ENCODE measurements around the gene TMCO2.
A peak's percentile ranks its signal among the peaks of the same experiment; 100 is the strongest.

Gene TMCO2

GRCh38 chr1:40240390-40240789 lies 7.3 kb upstream of the TMCO2 start:
- H3K4me1 ChIP-seq (ENCODE audit: control insufficient read depth, insufficient read depth, low read length), result peaks cover 48% of the 10 kb centered on the region
- no peaks in the 10 kb centered on the region for H3K27me3 ChIP-seq (replicated peaks; ENCODE audit: control insufficient read depth, insufficient read depth, low read length)
- no peak overlapping the region for H3K4me3 ChIP-seq (ENCODE audit: low read length)
- H3K9ac ChIP-seq (ENCODE audit: low read length), result no peak overlapping the region
- no peak for DNase-seq (ENCODE audit: low read depth)
- peaks cover 26% of the 10 kb centered on the region for H3K36me3 ChIP-seq (ENCODE audit: control insufficient read depth, insufficient read depth, low read length, severe bottlenecking)
- H3K9me3 ChIP-seq (ENCODE audit: control insufficient read depth, low read length), result no peaks in the 10 kb centered on the region

- no peak overlapping the region for H3K4me3 ChIP-seq (ENCODE audit: low read length)
- H3K4me1 ChIP-seq (ENCODE audit: control insufficient read depth, insufficient read depth, low read length), result peaks cover 48% of the 10 kb centered on the region
- H3K27me3 ChIP-seq (replicated peaks; ENCODE audit: control insufficient read depth, insufficient read depth, low read length), result no peaks in the 10 kb centered on the region
- peaks cover 17% of the 10 kb centered on the region for H3K36me3 ChIP-seq (ENCODE audit: control insufficient read depth, insufficient read depth, low read length, severe bottlenecking)
- no peaks in the 10 kb centered on the region for H3K9me3 ChIP-seq (ENCODE audit: control insufficient read depth, low read length)
- no peak for DNase-seq (ENCODE audit: low read depth)
- no peak overlapping the region for H3K9ac ChIP-seq (ENCODE audit: low read length)
These were observed 6.4 kb upstream of the TMCO2 start for GRCh38 chr1:40241362-40241761.

GRCh38 chr1:40243351-40243750 lies 4.4 kb upstream of the TMCO2 start:
- no peaks in the 10 kb centered on the region for H3K27me3 ChIP-seq (replicated peaks; ENCODE audit: control insufficient read depth, insufficient read depth, low read length)
- H3K9ac ChIP-seq (ENCODE audit: low read length), result no peak overlapping the region
- H3K9me3 ChIP-seq (ENCODE audit: control insufficient read depth, low read length), result no peaks in the 10 kb centered on the region
- no peak overlapping the region for H3K4me3 ChIP-seq (ENCODE audit: low read length)
- no peaks in the 10 kb centered on the region for H3K36me3 ChIP-seq (ENCODE audit: control insufficient read depth, insufficient read depth, low read length, severe bottlenecking)
- peaks cover 44% of the 10 kb centered on the region for H3K4me1 ChIP-seq (ENCODE audit: control insufficient read depth, insufficient read depth, low read length)
- DNase-seq (ENCODE audit: low read depth), result no peak

GRCh38 chr1:40244138-40244744 lies 3.5 kb upstream of the TMCO2 start:
- Histone ChIP-seq H3K4me3 (ENCODE audit: low read length) (no peak overlapping the region), H3K9me3 (ENCODE audit: control insufficient read depth, low read length) (no peaks in the 10 kb centered on the region), H3K4me1 (ENCODE audit: control insufficient read depth, insufficient read depth, low read length) (peaks cover 38% of the 10 kb centered on the region), H3K27me3 (replicated peaks; ENCODE audit: control insufficient read depth, insufficient read depth, low read length) (no peaks in the 10 kb centered on the region), H3K9ac (ENCODE audit: low read length) (no peak overlapping the region), H3K36me3 (ENCODE audit: control insufficient read depth, insufficient read depth, low read length, severe bottlenecking) (no peaks in the 10 kb centered on the region)
- DNase-seq (ENCODE audit: low read depth), result no peak

GRCh38 chr1:40245686-40246085 lies 2.1 kb upstream of the TMCO2 start:
- DNase-seq (ENCODE audit: low read depth), result no peak
- Histone ChIP-seq H3K9me3 (ENCODE audit: control insufficient read depth, low read length) (no peaks in the 10 kb centered on the region), H3K27me3 (replicated peaks; ENCODE audit: control insufficient read depth, insufficient read depth, low read length) (no peaks in the 10 kb centered on the region), H3K9ac (ENCODE audit: low read length) (no peak overlapping the region), H3K4me1 (ENCODE audit: control insufficient read depth, insufficient read depth, low read length) (peaks cover 23% of the 10 kb centered on the region), H3K4me3 (ENCODE audit: low read length) (no peak overlapping the region), H3K36me3 (ENCODE audit: control insufficient read depth, insufficient read depth, low read length, severe bottlenecking) (no peaks in the 10 kb centered on the region)

- Histone ChIP-seq H3K9me3 (ENCODE audit: control insufficient read depth, low read length) (no peaks in the 10 kb centered on the region), H3K4me1 (ENCODE audit: control insufficient read depth, insufficient read depth, low read length) (peaks cover 4% of the 10 kb centered on the region), H3K4me3 (ENCODE audit: low read length) (no peak overlapping the region), H3K27me3 (replicated peaks; ENCODE audit: control insufficient read depth, insufficient read depth, low read length) (no peaks in the 10 kb centered on the region), H3K36me3 (ENCODE audit: control insufficient read depth, insufficient read depth, low read length, severe bottlenecking) (no peaks in the 10 kb centered on the region), H3K9ac (ENCODE audit: low read length) (no peak overlapping the region)
- no peak for DNase-seq (ENCODE audit: low read depth)
These were observed 675 bp downstream of the TMCO2 start for GRCh38 chr1:40248412-40248811.

- Histone ChIP-seq H3K4me3 (ENCODE audit: low read length) (no peak overlapping the region), H3K36me3 (ENCODE audit: control insufficient read depth, insufficient read depth, low read length, severe bottlenecking) (no peaks in the 10 kb centered on the region), H3K4me1 (ENCODE audit: control insufficient read depth, insufficient read depth, low read length) (peaks cover 5% of the 10 kb centered on the region), H3K27me3 (replicated peaks; ENCODE audit: control insufficient read depth, insufficient read depth, low read length) (no peaks in the 10 kb centered on the region), H3K9me3 (ENCODE audit: control insufficient read depth, low read length) (no peaks in the 10 kb centered on the region), H3K9ac (ENCODE audit: low read length) (no peak overlapping the region)
- DNase-seq (ENCODE audit: low read depth), result no peak
These were observed 3.7 kb downstream of the TMCO2 start for GRCh38 chr1:40251456-40251855.

GRCh38 chr1:40252601-40253000 lies 4.9 kb downstream of the TMCO2 start:
- H3K9ac ChIP-seq (ENCODE audit: low read length), result no peak overlapping the region
- H3K9me3 ChIP-seq (ENCODE audit: control insufficient read depth, low read length), result no peaks in the 10 kb centered on the region
- H3K4me3 ChIP-seq (ENCODE audit: low read length), result no peak overlapping the region
- H3K27me3 ChIP-seq (replicated peaks; ENCODE audit: control insufficient read depth, insufficient read depth, low read length), result no peaks in the 10 kb centered on the region
- peaks cover 9% of the 10 kb centered on the region for H3K4me1 ChIP-seq (ENCODE audit: control insufficient read depth, insufficient read depth, low read length)
- no peak for DNase-seq (ENCODE audit: low read depth)
- H3K36me3 ChIP-seq (ENCODE audit: control insufficient read depth, insufficient read depth, low read length, severe bottlenecking), result no peaks in the 10 kb centered on the region

- H3K9ac ChIP-seq (ENCODE audit: low read length), result no peak overlapping the region
- no peaks in the 10 kb centered on the region for H3K9me3 ChIP-seq (ENCODE audit: control insufficient read depth, low read length)
- no peak for DNase-seq (ENCODE audit: low read depth)
- no peak overlapping the region for H3K4me3 ChIP-seq (ENCODE audit: low read length)
- H3K27me3 ChIP-seq (replicated peaks; ENCODE audit: control insufficient read depth, insufficient read depth, low read length), result no peaks in the 10 kb centered on the region
- peaks cover 2% of the 10 kb centered on the region for H3K36me3 ChIP-seq (ENCODE audit: control insufficient read depth, insufficient read depth, low read length, severe bottlenecking)
- H3K4me1 ChIP-seq (ENCODE audit: control insufficient read depth, insufficient read depth, low read length), result peaks cover 16% of the 10 kb centered on the region
These were observed 7.5 kb downstream of the TMCO2 start for GRCh38 chr1:40255231-40255630.

GRCh38 chr1:40256401-40257084 lies 8.8 kb downstream of the TMCO2 start:
- peak; percentile 24 for DNase-seq (ENCODE audit: low read depth)
- Histone ChIP-seq H3K9me3 (ENCODE audit: control insufficient read depth, low read length) (no peaks in the 10 kb centered on the region), H3K36me3 (ENCODE audit: control insufficient read depth, insufficient read depth, low read length, severe bottlenecking) (peaks cover 15% of the 10 kb centered on the region), H3K9ac (ENCODE audit: low read length) (peak overlapping the region; percentile 92), H3K4me3 (ENCODE audit: low read length) (peak overlapping the region; percentile 98), H3K4me1 (ENCODE audit: control insufficient read depth, insufficient read depth, low read length) (peaks cover 16% of the 10 kb centered on the region), H3K27me3 (replicated peaks; ENCODE audit: control insufficient read depth, insufficient read depth, low read length) (no peaks in the 10 kb centered on the region)

GRCh38 chr1:40257313-40257687 lies 9.6 kb downstream of the TMCO2 start:
- Histone ChIP-seq H3K4me1 (ENCODE audit: control insufficient read depth, insufficient read depth, low read length) (peaks cover 16% of the 10 kb centered on the region), H3K4me3 (ENCODE audit: low read length) (peak overlapping the region; percentile 98), H3K27me3 (replicated peaks; ENCODE audit: control insufficient read depth, insufficient read depth, low read length) (no peaks in the 10 kb centered on the region), H3K36me3 (ENCODE audit: control insufficient read depth, insufficient read depth, low read length, severe bottlenecking) (peaks cover 23% of the 10 kb centered on the region), H3K9me3 (ENCODE audit: control insufficient read depth, low read length) (no peaks in the 10 kb centered on the region), H3K9ac (ENCODE audit: low read length) (peak overlapping the region; percentile 92)
- DNase-seq (ENCODE audit: low read depth), result no peak
